Testis (tissue), 3 donors: Measurements from ENCODE around the gene ARL5A. TPM values are rescaled to one million over a fixed set of nuclear protein-coding genes. Genes with fewer than 3 reads are reported as not detected.

Experiments used
- DNase-seq: peaks from one replicate; pipeline ENCODE4 v3.0.0-alpha.2; 2019
- H3K27ac ChIP-seq, 2 donors: fragments of 200-600 bp; sonication (generic); one replicate each; pipeline ENCODE4 v1.5.1; 2019
- H3K27me3 ChIP-seq: fragments of 200-600 bp; sonication (generic); one replicate; pipeline ENCODE4 v1.5.1; 2019
- H3K36me3 ChIP-seq: fragments of 200-600 bp; sonication (generic); one replicate; pipeline ENCODE4 v1.5.1; 2017; ENCODE audit warnings: low read depth; ENCODE audit errors: missing control alignments
- H3K4me1 ChIP-seq: fragments of 200-600 bp; sonication (generic); one replicate; pipeline ENCODE4 v1.5.1; 2019
- H3K4me3 ChIP-seq, 2 donors: fragments of 200-600 bp; sonication (generic); one replicate each; pipeline ENCODE4 v1.5.1; 2017 to 2019
- H3K9me3 ChIP-seq: fragments of 200-600 bp; sonication (generic); one replicate; pipeline ENCODE4 v1.5.1; 2017
- POLR2A ChIP-seq: fragments of 450-650 bp; IDR thresholded peaks from one replicate; pipeline ENCODE4 v1.6.1; 2017; ENCODE audit warnings: antibody characterized with exemption, mild to moderate bottlenecking, moderate library complexity
- WGBS, 2 donors: methylation state at CpG; one replicate each; pipeline ENCODE4 v1.1.5; 2018; 5-methylcytosine and 5-hydroxymethylcytosine counted together
- intact Hi-C: fragments of 100-400 bp; cut with DNase I; formaldehyde crosslinking; loops from one replicate; pipeline ENCODE4 v1.15.1; 2023; ENCODE audit warnings: low total_unique reads
- polyA plus RNA-seq: library from polyadenylated mRNA; stranded (reverse); fragments of 350-450 nt; fragmentation: Illumina TruSeq; extraction: RNeasy Lipid Tissue Mini Kit (QIAGEN cat#74804); gene quantifications from one replicate; pipeline ENCODE4 v1.2.3, GENCODE V29; 2014; ENCODE audit warnings: low read depth, low replicate concordance; ENCODE audit not compliant: insufficient read depth
- total RNA-seq, 2 donors: library from RNA; depleted of rRNA; stranded (reverse); fragments of >200 nt; gene quantifications; one replicate each; pipeline ENCODE4 v1.2.3, GENCODE V29; 2016
- TF ChIP-seq, protein P1 (sequence below), 3 experiments: fragments of 450-650 bp in 2 of 3; fragments of 200-600 bp in 1 of 3; sonication (generic) in 1 of 3; IDR thresholded peaks; one replicate each; pipeline ENCODE4 v1.5.1; 2016 to 2019; ENCODE audit warnings: antibody characterized with exemption in 3 of 3, mild to moderate bottlenecking in 2 of 3, moderate library complexity in 1 of 3

Gene ARL5A
- total and polyA plus RNA-seq, 3 donors from 2014 or later = 19.1 to 34.0 (median 27.5) TPM

DNA sequence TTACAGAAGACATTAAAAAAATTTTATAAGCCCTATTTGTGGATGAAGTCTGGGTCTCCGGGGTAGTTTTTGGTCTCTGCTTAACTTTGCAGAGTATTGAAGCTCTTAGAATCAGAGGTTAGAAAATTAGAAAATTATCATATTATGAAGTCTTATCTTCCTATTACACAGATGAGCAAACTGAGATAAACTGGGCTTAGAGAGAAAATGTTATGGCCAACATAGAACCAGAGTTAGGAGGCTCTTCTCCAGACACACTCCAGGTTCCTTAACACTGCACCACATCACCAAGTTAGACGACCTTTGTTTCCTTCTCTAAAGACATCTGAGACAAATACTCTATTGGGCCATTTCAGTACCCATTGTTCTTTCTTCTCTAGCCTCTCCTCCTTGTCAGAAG, 57.2 kb downstream of the ARL5A start:
- intact Hi-C loops = no loop called here
- TF ChIP-seq, protein P1, sequence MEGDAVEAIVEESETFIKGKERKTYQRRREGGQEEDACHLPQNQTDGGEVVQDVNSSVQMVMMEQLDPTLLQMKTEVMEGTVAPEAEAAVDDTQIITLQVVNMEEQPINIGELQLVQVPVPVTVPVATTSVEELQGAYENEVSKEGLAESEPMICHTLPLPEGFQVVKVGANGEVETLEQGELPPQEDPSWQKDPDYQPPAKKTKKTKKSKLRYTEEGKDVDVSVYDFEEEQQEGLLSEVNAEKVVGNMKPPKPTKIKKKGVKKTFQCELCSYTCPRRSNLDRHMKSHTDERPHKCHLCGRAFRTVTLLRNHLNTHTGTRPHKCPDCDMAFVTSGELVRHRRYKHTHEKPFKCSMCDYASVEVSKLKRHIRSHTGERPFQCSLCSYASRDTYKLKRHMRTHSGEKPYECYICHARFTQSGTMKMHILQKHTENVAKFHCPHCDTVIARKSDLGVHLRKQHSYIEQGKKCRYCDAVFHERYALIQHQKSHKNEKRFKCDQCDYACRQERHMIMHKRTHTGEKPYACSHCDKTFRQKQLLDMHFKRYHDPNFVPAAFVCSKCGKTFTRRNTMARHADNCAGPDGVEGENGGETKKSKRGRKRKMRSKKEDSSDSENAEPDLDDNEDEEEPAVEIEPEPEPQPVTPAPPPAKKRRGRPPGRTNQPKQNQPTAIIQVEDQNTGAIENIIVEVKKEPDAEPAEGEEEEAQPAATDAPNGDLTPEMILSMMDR (IDR thresholded peaks at IDR 0.05) = no peak
- no peak for TF ChIP-seq POLR2A

DNA sequence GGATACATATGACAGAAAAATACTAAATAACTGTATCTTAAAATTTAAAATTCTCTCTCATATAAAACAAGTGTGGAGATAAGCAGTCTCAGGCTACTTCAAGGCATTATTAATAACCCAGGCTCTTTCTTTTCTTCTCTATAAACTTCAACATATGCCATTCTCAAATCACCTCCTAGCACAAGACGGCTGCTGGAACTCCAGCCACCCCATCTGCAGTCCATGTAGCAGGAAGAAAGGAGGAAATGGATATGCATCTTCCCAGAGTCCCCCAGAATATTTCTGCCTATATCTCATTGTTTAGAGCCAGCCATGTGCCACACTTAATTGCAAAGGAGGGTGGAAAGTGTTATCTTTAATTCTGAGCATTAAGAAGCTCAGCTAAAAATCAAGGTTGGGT, 58.6 kb downstream of the ARL5A start:
- Histone ChIP-seq H3K27me3 (no peaks in the 10 kb centered on the region), H3K4me1 (peaks cover 1% of the 10 kb centered on the region), H3K27ac (no peak overlapping the region), H3K4me3 (no peak overlapping the region), H3K36me3 (no peaks in the 10 kb centered on the region), H3K9me3 (no peaks in the 10 kb centered on the region)
- TF ChIP-seq, protein P1 (IDR thresholded peaks at IDR 0.05) = no peak
- no peak for TF ChIP-seq POLR2A
- DNase-seq = no peak
- WGBS, 2 donors = 100% methylated on average over 1 of the region's 1 CpG
- intact Hi-C loops = no loop called here

More for the DNA sequence above, 57.2 kb downstream of the ARL5A start:
- H3K27me3 ChIP-seq = no peaks in the 10 kb centered on the region
- no peak overlapping the region for H3K4me3 ChIP-seq
- DNase-seq = no peak
- 91 to 93% methylated on average over 2 of the region's 2 CpGs for WGBS, 2 donors
- H3K36me3 ChIP-seq = no peaks in the 10 kb centered on the region
- H3K27ac ChIP-seq = no peak overlapping the region
- peaks cover 5% of the 10 kb centered on the region for H3K4me1 ChIP-seq
- H3K9me3 ChIP-seq = no peaks in the 10 kb centered on the region

DNA sequence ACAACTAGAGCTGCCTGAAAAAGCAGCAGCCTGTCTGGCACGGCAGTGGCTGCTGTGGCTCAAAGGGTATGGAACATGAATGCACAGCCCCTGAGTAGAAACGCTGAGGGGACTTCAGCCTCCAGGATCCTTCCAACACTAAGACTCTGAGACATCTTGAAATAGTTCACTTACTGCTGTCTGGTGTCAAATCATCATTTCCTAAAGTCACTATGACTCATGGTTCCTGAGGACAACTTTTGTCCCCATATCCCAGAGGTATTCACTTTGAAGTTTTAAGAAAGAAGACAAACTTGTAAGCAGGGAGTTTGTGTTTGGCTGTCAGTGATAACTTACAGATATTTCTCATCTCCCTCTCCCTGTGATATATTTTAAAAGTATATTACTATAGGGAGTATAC, 60.7 kb downstream of the ARL5A start:
- Histone ChIP-seq H3K4me3 (no peak overlapping the region), H3K4me1 (no peaks in the 10 kb centered on the region), H3K9me3 (no peaks in the 10 kb centered on the region), H3K27me3 (no peaks in the 10 kb centered on the region), H3K36me3 (no peaks in the 10 kb centered on the region), H3K27ac (no peak overlapping the region)
- TF ChIP-seq POLR2A = no peak
- TF ChIP-seq, protein P1 (IDR thresholded peaks at IDR 0.05) = no peak
- WGBS, 2 donors = 70 to 72% methylated on average over 2 of the region's 2 CpGs
- no peak for DNase-seq
- intact Hi-C loops = no loop called here

DNA sequence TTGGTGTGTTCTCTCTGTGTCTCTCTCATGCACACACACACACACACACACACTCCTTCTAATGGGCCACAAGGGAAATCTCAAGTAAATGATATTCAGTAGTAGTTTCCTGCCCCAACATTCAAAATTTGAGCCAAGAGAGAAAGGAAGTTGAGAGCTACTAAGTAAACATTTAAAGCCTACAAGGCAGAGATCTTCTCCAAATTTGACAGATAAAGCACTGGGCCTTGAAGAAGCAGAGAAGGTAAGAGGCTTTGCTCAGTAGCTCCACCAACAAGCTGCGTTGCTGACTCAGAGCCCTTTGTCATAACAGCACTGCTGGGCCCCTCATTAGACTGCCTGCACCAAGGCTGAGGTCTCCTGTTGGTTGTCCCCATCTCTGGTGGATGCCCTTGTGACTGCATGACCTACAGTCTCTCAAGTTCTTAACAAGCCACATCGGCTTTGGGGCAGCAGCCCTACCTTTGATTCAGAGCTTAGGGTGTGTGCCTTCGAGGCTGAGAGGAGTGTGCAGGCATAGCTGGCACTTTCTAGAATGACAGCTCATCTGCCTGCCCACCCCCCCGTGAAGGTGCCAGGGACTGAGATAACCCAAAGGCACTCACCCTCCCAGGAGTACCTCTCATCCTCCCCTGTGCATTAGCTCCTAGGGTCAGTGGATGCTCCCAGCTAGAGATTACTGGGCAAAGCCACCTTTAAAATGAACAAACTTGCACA, 61.6 kb downstream of the ARL5A start:
- no peaks in the 10 kb centered on the region for H3K27me3 ChIP-seq
- intact Hi-C loops = no loop called here
- no peak overlapping the region for H3K4me3 ChIP-seq
- WGBS, 2 donors = 74 to 80% methylated on average over 4 of the region's 4 CpGs
- peaks cover 3% of the 10 kb centered on the region for H3K4me1 ChIP-seq
- TF ChIP-seq, protein P1 (IDR thresholded peaks at IDR 0.05) = no peak
- no peak for TF ChIP-seq POLR2A
- no peak for DNase-seq
- no peak overlapping the region for H3K27ac ChIP-seq
- H3K36me3 ChIP-seq = no peaks in the 10 kb centered on the region
- H3K9me3 ChIP-seq = no peaks in the 10 kb centered on the region
